ENCODE measurements around the gene NCR2.

Gene NCR2

GRCh38 chr6:41346441-41346840 is 11.0 kb downstream of the NCR2 start:
- no peak overlapping the region for H3K4me3 ChIP-seq (ENCODE audit: low read depth in 1 of 2, low read length in 2 of 2)
- no peaks in the 10 kb centered on the region for H3K36me3 ChIP-seq (ENCODE audit: insufficient read depth, low read length)
- H3K27me3 ChIP-seq (ENCODE audit: control insufficient read depth in 1 of 2, insufficient read depth in 2 of 2, low read length in 2 of 2) = no peaks in the 10 kb centered on the region
- no peak overlapping the region for H3K9ac ChIP-seq (ENCODE audit: low read length)
- H3K27ac ChIP-seq (ENCODE audit: low read depth, low read length) = no peak overlapping the region
- no peaks in the 10 kb centered on the region for H3K9me3 ChIP-seq (ENCODE audit: low read length)
- no peaks in the 10 kb centered on the region for H3K4me1 ChIP-seq (ENCODE audit: insufficient read depth, low read length)

- Histone ChIP-seq H3K36me3 (ENCODE audit: insufficient read depth, low read length) (no peaks in the 10 kb centered on the region), H3K27me3 (ENCODE audit: control insufficient read depth in 1 of 2, insufficient read depth in 2 of 2, low read length in 2 of 2) (peaks cover 0 to under 1% of the 10 kb centered on the region in 2 donors), H3K27ac (ENCODE audit: low read depth, low read length) (no peak overlapping the region), H3K9ac (ENCODE audit: low read length) (no peak overlapping the region), H3K4me1 (ENCODE audit: insufficient read depth, low read length) (no peaks in the 10 kb centered on the region), H3K9me3 (ENCODE audit: low read length) (no peaks in the 10 kb centered on the region), H3K4me3 (ENCODE audit: low read depth in 1 of 2, low read length in 2 of 2) (no peak overlapping the region)
Observed at GRCh38 chr6:41347378-41348050, 12.1 kb downstream of the NCR2 start.

GRCh38 chr6:41348934-41349333 is 13.5 kb downstream of the NCR2 start:
- Histone ChIP-seq H3K36me3 (ENCODE audit: insufficient read depth, low read length) (no peaks in the 10 kb centered on the region), H3K9ac (ENCODE audit: low read length) (no peak overlapping the region), H3K4me1 (ENCODE audit: insufficient read depth, low read length) (no peaks in the 10 kb centered on the region), H3K4me3 (ENCODE audit: low read depth in 1 of 2, low read length in 2 of 2) (no peak overlapping the region), H3K27me3 (ENCODE audit: control insufficient read depth in 1 of 2, insufficient read depth in 2 of 2, low read length in 2 of 2) (peaks cover 0 to 8% of the 10 kb centered on the region in 2 donors), H3K27ac (ENCODE audit: low read depth, low read length) (no peak overlapping the region), H3K9me3 (ENCODE audit: low read length) (no peaks in the 10 kb centered on the region)

- Histone ChIP-seq H3K36me3 (ENCODE audit: insufficient read depth, low read length) (no peaks in the 10 kb centered on the region), H3K4me3 (ENCODE audit: low read depth in 1 of 2, low read length in 2 of 2) (no peak overlapping the region), H3K9me3 (ENCODE audit: low read length) (no peaks in the 10 kb centered on the region), H3K27ac (ENCODE audit: low read depth, low read length) (no peak overlapping the region), H3K27me3 (ENCODE audit: control insufficient read depth in 1 of 2, insufficient read depth in 2 of 2, low read length in 2 of 2) (peaks cover 0 to 8% of the 10 kb centered on the region in 2 donors), H3K4me1 (ENCODE audit: insufficient read depth, low read length) (no peaks in the 10 kb centered on the region), H3K9ac (ENCODE audit: low read length) (no peak overlapping the region)
Observed at GRCh38 chr6:41352396-41352795, 17.0 kb downstream of the NCR2 start.

- Histone ChIP-seq H3K9ac (ENCODE audit: low read length) (no peak overlapping the region), H3K4me1 (ENCODE audit: insufficient read depth, low read length) (no peaks in the 10 kb centered on the region), H3K36me3 (ENCODE audit: insufficient read depth, low read length) (no peaks in the 10 kb centered on the region), H3K27me3 (ENCODE audit: control insufficient read depth in 1 of 2, insufficient read depth in 2 of 2, low read length in 2 of 2) (peaks cover 0 to 8% of the 10 kb centered on the region in 2 donors), H3K9me3 (ENCODE audit: low read length) (no peaks in the 10 kb centered on the region), H3K4me3 (ENCODE audit: low read depth in 1 of 2, low read length in 2 of 2) (no peak overlapping the region), H3K27ac (ENCODE audit: low read depth, low read length) (no peak overlapping the region)
Observed at GRCh38 chr6:41352907-41353306, 17.5 kb downstream of the NCR2 start.

- peaks cover 0 to 8% of the 10 kb centered on the region in 2 donors for H3K27me3 ChIP-seq (ENCODE audit: control insufficient read depth in 1 of 2, insufficient read depth in 2 of 2, low read length in 2 of 2)
- H3K36me3 ChIP-seq (ENCODE audit: insufficient read depth, low read length) = no peaks in the 10 kb centered on the region
- no peak overlapping the region for H3K4me3 ChIP-seq (ENCODE audit: low read depth in 1 of 2, low read length in 2 of 2)
- H3K9ac ChIP-seq (ENCODE audit: low read length) = no peak overlapping the region
- H3K9me3 ChIP-seq (ENCODE audit: low read length) = no peaks in the 10 kb centered on the region
- no peaks in the 10 kb centered on the region for H3K4me1 ChIP-seq (ENCODE audit: insufficient read depth, low read length)
- no peak overlapping the region for H3K27ac ChIP-seq (ENCODE audit: low read depth, low read length)
Observed at GRCh38 chr6:41353333-41353732, 17.9 kb downstream of the NCR2 start.

DNA sequence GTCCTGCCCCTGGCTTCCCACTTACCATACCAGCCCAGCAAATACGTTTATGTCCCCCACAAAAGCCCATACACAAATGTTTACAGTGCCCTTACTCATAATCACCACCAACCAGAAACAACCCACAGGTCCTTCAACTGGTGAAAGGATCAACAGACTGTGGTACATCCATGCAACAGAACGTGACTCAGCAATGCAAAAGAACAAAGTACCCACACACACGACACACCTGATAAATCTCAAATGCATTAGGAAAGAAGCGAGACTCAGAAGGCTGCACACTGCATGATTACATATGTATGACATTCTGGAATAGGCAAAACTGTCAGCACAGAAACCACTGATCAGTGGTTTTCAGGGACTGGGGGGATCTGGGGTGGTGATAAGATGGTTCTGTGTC is 20.5 kb downstream of the NCR2 start:
- H3K27me3 ChIP-seq (ENCODE audit: control insufficient read depth in 1 of 2, insufficient read depth in 2 of 2, low read length in 2 of 2) = peaks cover 0 to 8% of the 10 kb centered on the region in 2 donors
- H3K4me1 ChIP-seq (ENCODE audit: insufficient read depth, low read length) = no peaks in the 10 kb centered on the region
- H3K9me3 ChIP-seq (ENCODE audit: low read length) = no peaks in the 10 kb centered on the region
- no peaks in the 10 kb centered on the region for H3K36me3 ChIP-seq (ENCODE audit: insufficient read depth, low read length)
- H3K9ac ChIP-seq (ENCODE audit: low read length) = no peak overlapping the region
- no peak overlapping the region for H3K4me3 ChIP-seq (ENCODE audit: low read depth in 1 of 2, low read length in 2 of 2)
- no peak overlapping the region for H3K27ac ChIP-seq (ENCODE audit: low read depth, low read length)

DNA sequence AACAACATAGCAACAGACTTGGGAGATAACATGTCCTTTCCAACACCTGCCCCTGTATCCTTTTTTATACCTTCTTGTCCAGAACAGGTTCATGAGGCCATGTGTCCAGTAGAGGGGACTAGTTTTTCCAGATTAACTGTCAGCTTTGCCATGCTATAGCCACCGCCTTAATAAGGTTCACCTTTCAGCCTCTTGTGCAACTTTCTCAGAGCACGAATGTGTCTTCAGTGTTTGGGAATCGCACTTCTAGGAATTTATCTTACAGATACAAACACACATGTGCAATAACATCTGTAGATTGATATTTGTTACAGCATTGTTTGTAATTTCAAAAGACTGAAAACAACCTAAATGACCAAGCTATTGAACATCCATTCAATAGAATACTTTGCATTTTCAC is 21.4 kb downstream of the NCR2 start:
- H3K4me1 ChIP-seq (ENCODE audit: insufficient read depth, low read length) = no peaks in the 10 kb centered on the region
- H3K27me3 ChIP-seq (ENCODE audit: control insufficient read depth in 1 of 2, insufficient read depth in 2 of 2, low read length in 2 of 2) = peaks cover 0 to 8% of the 10 kb centered on the region in 2 donors
- H3K9ac ChIP-seq (ENCODE audit: low read length) = no peak overlapping the region
- no peaks in the 10 kb centered on the region for H3K9me3 ChIP-seq (ENCODE audit: low read length)
- no peaks in the 10 kb centered on the region for H3K36me3 ChIP-seq (ENCODE audit: insufficient read depth, low read length)
- no peak overlapping the region for H3K27ac ChIP-seq (ENCODE audit: low read depth, low read length)
- no peak overlapping the region for H3K4me3 ChIP-seq (ENCODE audit: low read depth in 1 of 2, low read length in 2 of 2)

GRCh38 chr6:41358503-41358902 is 23.1 kb downstream of the NCR2 start:
- H3K36me3 ChIP-seq (ENCODE audit: insufficient read depth, low read length) = no peaks in the 10 kb centered on the region
- H3K27me3 ChIP-seq (ENCODE audit: control insufficient read depth in 1 of 2, insufficient read depth in 2 of 2, low read length in 2 of 2) = no peaks in the 10 kb centered on the region
- no peaks in the 10 kb centered on the region for H3K4me1 ChIP-seq (ENCODE audit: insufficient read depth, low read length)
- H3K4me3 ChIP-seq (ENCODE audit: low read depth in 1 of 2, low read length in 2 of 2) = no peak overlapping the region
- no peaks in the 10 kb centered on the region for H3K9me3 ChIP-seq (ENCODE audit: low read length)
- H3K27ac ChIP-seq (ENCODE audit: low read depth, low read length) = no peak overlapping the region
- no peak overlapping the region for H3K9ac ChIP-seq (ENCODE audit: low read length)

GRCh38 chr6:41359617-41360313 is 24.4 kb downstream of the NCR2 start:
- Histone ChIP-seq H3K9ac (ENCODE audit: low read length) (no peak overlapping the region), H3K27me3 (ENCODE audit: control insufficient read depth in 1 of 2, insufficient read depth in 2 of 2, low read length in 2 of 2) (no peaks in the 10 kb centered on the region), H3K36me3 (ENCODE audit: insufficient read depth, low read length) (no peaks in the 10 kb centered on the region), H3K4me3 (ENCODE audit: low read depth in 1 of 2, low read length in 2 of 2) (no peak overlapping the region), H3K27ac (ENCODE audit: low read depth, low read length) (no peak overlapping the region), H3K4me1 (ENCODE audit: insufficient read depth, low read length) (no peaks in the 10 kb centered on the region), H3K9me3 (ENCODE audit: low read length) (no peaks in the 10 kb centered on the region)

DNA sequence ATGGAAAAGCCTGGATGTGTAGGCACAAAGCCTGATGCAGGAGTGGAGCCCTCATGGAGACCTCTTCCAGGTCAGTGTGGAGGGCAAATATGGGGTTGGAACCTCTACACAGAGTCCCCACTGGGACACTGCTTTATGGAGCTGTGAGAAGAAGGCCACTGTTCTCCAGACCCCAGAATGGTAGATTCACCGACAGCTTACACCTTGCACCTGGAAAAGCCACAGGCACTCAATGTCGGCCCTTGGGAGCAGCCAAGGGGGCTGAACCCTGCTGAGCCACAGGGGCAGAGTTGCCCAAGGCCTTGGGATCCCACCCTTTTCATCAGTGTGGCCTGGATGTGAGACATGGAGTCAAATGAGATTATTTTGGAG is 24.9 kb downstream of the NCR2 start:
- Histone ChIP-seq H3K27me3 (ENCODE audit: control insufficient read depth in 1 of 2, insufficient read depth in 2 of 2, low read length in 2 of 2) (no peaks in the 10 kb centered on the region), H3K27ac (ENCODE audit: low read depth, low read length) (no peak overlapping the region), H3K9ac (ENCODE audit: low read length) (no peak overlapping the region), H3K36me3 (ENCODE audit: insufficient read depth, low read length) (no peaks in the 10 kb centered on the region), H3K4me1 (ENCODE audit: insufficient read depth, low read length) (no peaks in the 10 kb centered on the region), H3K9me3 (ENCODE audit: low read length) (no peaks in the 10 kb centered on the region), H3K4me3 (ENCODE audit: low read depth in 1 of 2, low read length in 2 of 2) (no peak overlapping the region)

DNA sequence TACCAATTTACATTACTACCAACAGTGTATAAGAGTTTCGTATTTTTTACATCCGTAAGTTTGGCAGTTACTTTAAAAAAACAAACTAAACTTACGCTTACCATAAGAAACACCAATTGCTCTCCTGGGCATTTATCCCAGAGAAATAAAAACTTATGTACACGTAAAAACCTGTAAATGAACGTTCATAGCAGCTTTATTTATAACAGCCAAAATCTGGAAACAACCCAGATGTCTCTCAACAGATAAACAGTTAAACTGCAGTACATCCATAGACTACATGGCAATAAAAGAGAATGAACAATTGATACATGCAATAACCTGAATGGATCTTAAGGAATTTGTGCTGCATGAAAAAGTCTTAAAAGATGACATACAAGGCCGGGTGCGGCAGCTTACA is 30.7 kb downstream of the NCR2 start:
- no peak overlapping the region for H3K9ac ChIP-seq (ENCODE audit: low read length)
- H3K4me3 ChIP-seq (ENCODE audit: low read depth in 1 of 2, low read length in 2 of 2) = no peak overlapping the region
- no peak overlapping the region for H3K27ac ChIP-seq (ENCODE audit: low read depth, low read length)
- H3K9me3 ChIP-seq (ENCODE audit: low read length) = no peaks in the 10 kb centered on the region
- peaks cover 5% of the 10 kb centered on the region for H3K4me1 ChIP-seq (ENCODE audit: insufficient read depth, low read length)
- peaks cover 0 to 17% of the 10 kb centered on the region in 2 donors for H3K27me3 ChIP-seq (ENCODE audit: control insufficient read depth in 1 of 2, insufficient read depth in 2 of 2, low read length in 2 of 2)
- no peaks in the 10 kb centered on the region for H3K36me3 ChIP-seq (ENCODE audit: insufficient read depth, low read length)
